NCI-H2029 (cell line): Measurements from ENCODE around the gene ST3GAL4.

Source experiments
- DNase-seq: peaks from one replicate; lab custom pipeline; 2025; lab: John Stamatoyannopoulos, UW

The ST3GAL4 gene

DNA sequence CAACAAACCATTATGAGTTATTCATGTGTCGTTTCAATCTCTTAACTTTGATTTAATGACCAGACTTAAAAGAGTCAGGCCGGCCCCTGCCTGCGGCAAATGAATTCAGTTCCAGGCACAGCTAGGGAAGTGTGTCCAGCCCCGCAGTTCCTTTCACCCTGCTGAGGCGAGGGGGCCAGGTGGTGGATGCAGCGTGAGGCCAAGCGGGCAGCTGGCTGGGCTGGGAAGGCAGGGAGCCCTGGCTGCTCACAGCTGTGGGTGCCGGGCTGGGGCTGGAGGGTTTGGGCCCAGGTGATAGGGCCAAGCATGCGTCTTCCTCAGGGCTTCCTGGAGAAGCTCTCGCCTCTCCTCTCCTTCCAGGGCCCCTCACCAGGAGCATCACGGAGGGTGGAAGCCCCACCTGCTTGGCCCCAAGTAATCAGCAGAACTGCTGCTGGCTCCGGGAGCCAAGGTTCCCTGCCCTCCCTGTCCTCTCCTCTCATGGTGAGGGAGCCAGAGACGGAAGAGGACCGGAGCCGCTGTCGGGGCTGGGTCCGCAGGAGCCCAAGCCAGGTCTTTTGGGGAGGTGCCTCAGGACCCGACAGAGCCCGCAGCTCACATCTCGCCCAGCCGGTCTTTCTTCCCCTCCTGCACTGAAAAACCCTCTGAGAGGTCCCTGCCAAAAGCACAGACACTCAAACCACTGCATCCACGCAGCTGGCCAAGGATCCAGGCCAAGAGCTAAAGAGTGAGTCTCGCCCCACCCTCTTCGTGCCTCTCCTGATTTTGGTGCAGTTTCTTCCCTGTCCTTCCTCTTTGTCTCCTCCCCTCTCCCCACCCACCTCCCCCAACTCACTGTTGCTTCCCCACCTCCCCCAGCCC, 97.0 kb downstream of the ST3GAL4 start:
- no peak for DNase-seq

DNA sequence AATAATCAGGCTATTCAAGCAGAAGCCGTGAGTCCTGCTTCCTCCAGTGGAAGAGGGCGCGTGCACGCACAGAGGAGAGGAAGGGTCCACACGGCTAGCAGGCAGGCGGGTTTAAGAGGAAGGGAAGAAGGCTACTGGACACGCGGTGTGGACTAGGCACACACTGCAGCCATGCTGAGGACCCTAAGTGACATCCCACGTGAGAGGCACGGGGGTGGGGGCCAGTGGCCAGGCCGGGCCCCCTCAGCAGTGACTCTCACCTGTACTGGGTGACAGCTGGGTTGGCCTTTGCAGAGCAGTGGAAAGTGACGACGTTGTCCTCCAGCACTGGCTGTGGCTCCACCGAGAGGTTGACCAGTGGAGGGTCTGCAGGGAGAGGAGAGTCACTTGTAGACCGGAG, 100.6 kb downstream of the ST3GAL4 start:
- no peak for DNase-seq

DNA sequence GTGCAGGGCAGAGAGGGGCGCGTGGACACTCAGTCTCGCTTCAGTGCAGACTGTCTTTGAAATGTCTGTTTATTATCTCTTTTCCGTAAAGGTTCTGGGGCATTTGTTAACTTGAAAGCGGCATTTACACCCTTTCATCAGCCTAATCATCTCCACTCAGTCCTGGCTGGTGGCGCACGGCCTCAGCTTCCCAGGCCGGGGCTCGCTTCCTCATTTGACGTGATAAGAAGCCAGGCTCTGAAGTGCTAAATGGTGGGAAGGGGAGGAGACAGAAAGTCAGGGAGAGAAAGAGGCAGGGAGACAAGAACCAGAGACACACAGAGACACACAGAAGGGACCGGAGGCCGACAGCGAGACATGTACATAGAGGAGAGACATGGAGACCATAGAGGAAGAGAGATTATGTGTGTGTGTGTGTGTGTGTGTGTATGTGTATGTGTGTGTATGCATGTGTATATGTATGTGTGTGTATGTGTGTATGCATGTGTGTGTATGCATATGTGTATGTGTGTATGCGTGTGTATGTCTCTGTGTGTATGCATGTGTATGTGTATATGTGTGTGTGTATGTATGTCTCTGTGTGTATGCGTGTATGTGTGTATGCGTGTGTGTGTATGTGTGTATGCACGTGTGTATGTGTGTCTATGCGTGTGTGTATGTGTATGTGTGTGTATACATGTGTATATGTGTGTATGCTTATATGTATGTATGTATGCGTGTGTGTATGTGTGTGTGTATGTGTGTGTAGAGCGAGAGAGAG, 101.5 kb downstream of the ST3GAL4 start:
- DNase-seq: no peak

DNA sequence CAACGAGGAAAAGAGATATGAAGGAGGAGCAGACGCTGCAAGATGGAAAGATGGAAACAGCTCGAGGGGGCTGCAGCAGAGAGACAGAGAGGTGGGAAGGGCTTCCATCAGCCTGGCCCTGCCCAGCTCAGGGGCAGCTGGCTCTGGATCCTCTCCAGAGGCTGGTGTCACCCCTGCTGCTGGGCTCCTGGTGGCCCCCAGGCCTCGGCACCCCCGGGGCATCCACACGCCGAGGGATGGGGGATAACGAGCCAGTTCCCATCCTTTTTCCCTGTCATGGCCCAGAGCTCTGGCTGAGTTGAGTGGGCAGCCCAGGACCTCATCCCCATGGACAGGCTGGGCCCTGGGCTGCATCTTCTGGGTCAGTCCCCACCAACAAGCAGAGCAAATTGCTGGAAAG, 102.3 kb downstream of the ST3GAL4 start:
- DNase-seq: no peak

DNA sequence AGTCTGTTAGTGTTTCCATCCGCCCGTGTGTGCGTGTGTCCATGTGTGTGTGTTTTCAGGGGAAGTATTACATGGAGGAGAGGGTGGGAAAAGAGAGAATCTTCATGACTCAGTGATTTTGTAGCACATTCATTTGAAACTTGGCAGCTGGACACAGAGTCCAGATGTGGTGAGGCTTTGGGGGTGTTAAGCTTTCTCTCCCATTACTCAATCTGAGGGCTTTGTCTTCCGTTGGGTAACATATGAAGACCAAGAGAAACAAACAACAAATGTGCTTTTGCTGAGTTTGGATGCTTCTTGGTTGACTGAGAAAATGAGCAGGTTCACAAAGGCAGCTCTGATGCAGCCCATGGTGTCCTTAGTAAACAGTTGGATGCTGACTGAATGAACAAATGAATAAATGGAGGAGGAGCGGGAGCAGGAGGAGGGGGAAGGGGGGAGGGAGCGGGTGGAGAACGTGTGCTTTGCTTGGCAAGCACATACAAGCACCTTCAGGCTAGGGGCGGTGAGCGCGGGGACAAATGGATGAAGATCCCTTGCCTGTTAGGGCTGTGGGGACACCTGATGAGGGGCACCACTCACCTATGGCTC, 104.3 kb downstream of the ST3GAL4 start:
- DNase-seq: no peak

DNA sequence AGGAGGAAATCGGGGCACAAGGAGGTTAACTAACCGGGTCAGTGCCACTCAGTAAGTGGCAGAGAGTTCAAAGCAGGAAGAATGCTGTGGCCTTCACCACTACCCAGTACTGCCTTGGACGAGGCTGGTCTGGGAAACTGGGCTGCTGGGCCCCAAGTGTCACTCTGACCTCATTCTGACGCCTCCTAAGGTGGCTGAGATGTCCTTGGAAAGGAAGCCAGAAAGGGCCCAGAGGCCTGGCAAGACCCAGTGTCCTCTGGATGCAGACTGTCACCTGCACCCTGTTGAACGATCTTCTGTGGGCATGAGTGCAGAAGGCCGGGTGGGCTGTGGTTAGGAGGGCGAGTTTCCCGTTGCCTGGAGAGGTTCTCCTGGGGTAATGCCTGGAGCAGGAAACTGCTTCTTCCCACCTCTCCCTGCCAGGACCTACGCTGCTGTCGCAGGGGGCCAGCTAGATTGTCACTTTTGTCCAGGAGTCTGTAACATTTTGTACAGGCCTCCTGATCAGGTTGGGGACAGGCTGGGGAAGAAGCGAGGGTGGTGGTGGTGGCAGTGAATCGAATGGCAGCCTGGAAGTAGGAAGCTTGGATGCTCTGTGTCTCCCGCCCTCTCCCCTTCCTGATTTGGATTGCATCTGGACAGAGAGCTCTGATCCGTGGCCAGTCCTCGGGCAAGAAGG, 105.1 kb downstream of the ST3GAL4 start:
- DNase-seq: no peak

DNA sequence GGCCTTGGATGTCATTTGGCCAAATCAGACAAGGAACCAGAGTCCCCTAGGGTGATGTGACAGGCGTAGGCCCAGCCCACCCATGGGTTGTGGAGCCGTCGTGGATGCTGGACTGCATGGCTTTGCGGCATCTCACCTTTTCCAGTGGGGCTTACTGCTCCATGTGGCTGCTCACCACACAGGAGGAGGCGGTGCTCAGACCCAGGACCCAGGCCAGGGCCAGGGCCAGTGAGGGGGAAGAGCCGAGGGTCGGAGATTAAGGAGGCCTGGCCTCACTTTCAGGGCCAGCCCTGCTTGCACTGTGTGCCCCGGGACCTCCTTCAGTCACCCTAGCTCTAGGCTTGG, 105.6 kb downstream of the ST3GAL4 start:
- no peak for DNase-seq

DNA sequence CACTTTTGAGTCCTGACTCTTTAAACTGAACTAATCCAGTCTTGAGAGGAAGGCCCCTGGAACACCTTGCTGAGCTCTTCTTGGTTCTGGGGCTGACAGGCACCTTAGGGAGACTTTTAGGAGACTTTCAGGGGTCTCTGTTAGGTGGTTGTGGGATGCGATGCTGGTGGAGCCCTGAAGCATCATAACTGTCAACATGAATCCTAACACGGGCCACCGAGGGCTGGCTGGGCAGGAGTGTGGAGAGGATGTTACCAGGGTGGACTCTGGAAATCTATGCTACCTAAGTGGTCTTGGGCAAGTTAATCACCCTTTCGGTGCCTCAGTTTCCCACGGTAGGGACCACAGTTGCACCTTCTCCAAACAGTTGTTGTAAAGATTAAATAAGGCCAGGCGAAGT, 106.5 kb downstream of the ST3GAL4 start:
- DNase-seq: no peak

DNA sequence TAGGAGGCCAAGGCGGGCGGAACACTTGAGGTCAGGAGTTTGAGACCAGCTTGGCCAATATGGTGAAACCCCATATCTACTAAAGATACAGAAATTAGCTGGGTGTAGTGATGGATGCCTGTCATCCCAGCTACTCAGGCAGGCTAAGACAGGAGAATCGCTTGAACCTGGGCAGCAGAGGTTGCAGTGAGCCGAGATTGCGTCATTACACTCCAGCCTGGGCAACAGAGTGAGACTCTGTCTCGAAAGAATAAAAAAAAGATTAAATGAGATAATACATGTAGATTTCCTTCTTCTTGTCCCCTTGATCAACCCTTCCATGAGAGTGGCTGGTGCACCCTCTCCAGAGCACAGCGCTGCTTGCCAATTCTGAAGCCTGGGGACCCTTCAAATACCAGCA, 106.9 kb downstream of the ST3GAL4 start:
- DNase-seq: no peak
